IPS-NIHi7 (cell line): ENCODE measurements around the gene TSPEAR.

Experiments
- DNase-seq: peaks from one replicate; pipeline ENCODE4 v3.0.0; 2012; ENCODE audit warnings: mixed read lengths; ENCODE audit errors: extremely low spot score

TSPEAR gene

GRCh38 chr21:44547656-44548331, 163.6 kb downstream of the TSPEAR start:
- DNase-seq: no peak

GRCh38 chr21:44544566-44544965, 166.8 kb downstream of the TSPEAR start:
- no peak for DNase-seq

- DNase-seq: no peak
These were observed 168.7 kb downstream of the TSPEAR start for GRCh38 chr21:44542716-44543115.

GRCh38 chr21:44540741-44541288, 170.6 kb downstream of the TSPEAR start:
- no peak for DNase-seq

GRCh38 chr21:44539991-44540666, 171.2 kb downstream of the TSPEAR start, which contains the start of gene KRTAP10-1:
TSS of gene KRTAP10-1 (minus strand) at chr21:44540195. CDS start at chr21:44540150, 45 bp downstream.
- DNase-seq: no peak

- DNase-seq: no peak
These were observed 172.3 kb downstream of the TSPEAR start for GRCh38 chr21:44539046-44539445.

- DNase-seq: no peak
These were observed 173.2 kb downstream of the TSPEAR start for GRCh38 chr21:44537930-44538911.

- no peak for DNase-seq
These were observed 175.4 kb downstream of the TSPEAR start for GRCh38 chr21:44535963-44536362.

GRCh38 chr21:44534688-44535087, 176.7 kb downstream of the TSPEAR start:
- DNase-seq: no peak

GRCh38 chr21:44533891-44534627, 177.3 kb downstream of the TSPEAR start:
- peak; percentile 62 for DNase-seq

- no peak for DNase-seq
These were observed 178.1 kb downstream of the TSPEAR start for GRCh38 chr21:44533121-44533890.

- no peak for DNase-seq
These were observed 178.7 kb downstream of the TSPEAR start for GRCh38 chr21:44532712-44533111.

- no peak for DNase-seq
These were observed 179.5 kb downstream of the TSPEAR start for GRCh38 chr21:44531606-44532564.

GRCh38 chr21:44530903-44531605, 180.3 kb downstream of the TSPEAR start:
- DNase-seq: no peak

- DNase-seq: no peak
These were observed 181.0 kb downstream of the TSPEAR start for GRCh38 chr21:44530221-44530902.

- DNase-seq: no peak
These were observed 181.8 kb downstream of the TSPEAR start for GRCh38 chr21:44529503-44530125.

- DNase-seq: no peak
These were observed 182.4 kb downstream of the TSPEAR start for GRCh38 chr21:44529011-44529421.

GRCh38 chr21:44528634-44528995, 182.8 kb downstream of the TSPEAR start:
- DNase-seq: no peak
